ENCODE results near the gene CYSRT1.

CYSRT1 gene

DNA sequence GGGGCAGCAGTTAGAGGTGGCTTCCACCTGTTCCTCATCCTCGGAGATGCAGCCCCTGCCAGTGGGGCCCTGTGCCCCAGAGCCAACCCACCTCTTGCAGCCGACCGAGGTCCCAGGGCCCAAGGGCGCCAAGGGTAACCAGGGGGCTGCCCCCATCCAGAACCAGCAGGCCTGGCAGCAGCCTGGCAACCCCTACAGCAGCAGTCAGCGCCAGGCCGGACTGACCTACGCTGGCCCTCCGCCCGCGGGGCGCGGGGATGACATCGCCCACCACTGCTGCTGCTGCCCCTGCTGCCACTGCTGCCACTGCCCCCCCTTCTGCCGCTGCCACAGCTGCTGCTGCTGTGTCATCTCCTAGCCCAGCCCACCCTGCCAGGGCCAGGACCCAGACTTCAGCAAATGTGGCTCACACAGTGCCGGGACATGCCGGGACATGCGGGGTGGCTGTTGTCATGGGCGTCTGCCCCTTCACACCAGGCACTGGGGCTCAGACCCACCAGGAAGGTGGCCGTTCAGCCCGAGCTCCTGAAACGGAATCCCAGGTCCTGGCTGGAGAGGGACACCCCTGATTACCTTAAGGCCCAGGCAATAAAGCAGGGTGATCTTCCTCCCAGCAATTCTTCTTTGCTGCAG, 841 bp downstream of the CYSRT1 start:
- no peak overlapping the region for H3K4me3 Mint-ChIP-seq
- no peaks in the 10 kb centered on the region for H3K36me3 Mint-ChIP-seq
- H3K27me3 Mint-ChIP-seq = peaks cover 17% of the 10 kb centered on the region
- H3K9me3 Mint-ChIP-seq = no peaks in the 10 kb centered on the region
- no peak for ATAC-seq
- H3K27ac Mint-ChIP-seq = peak overlapping the region; percentile 14
- peaks cover 20% of the 10 kb centered on the region for H3K4me1 Mint-ChIP-seq

DNA sequence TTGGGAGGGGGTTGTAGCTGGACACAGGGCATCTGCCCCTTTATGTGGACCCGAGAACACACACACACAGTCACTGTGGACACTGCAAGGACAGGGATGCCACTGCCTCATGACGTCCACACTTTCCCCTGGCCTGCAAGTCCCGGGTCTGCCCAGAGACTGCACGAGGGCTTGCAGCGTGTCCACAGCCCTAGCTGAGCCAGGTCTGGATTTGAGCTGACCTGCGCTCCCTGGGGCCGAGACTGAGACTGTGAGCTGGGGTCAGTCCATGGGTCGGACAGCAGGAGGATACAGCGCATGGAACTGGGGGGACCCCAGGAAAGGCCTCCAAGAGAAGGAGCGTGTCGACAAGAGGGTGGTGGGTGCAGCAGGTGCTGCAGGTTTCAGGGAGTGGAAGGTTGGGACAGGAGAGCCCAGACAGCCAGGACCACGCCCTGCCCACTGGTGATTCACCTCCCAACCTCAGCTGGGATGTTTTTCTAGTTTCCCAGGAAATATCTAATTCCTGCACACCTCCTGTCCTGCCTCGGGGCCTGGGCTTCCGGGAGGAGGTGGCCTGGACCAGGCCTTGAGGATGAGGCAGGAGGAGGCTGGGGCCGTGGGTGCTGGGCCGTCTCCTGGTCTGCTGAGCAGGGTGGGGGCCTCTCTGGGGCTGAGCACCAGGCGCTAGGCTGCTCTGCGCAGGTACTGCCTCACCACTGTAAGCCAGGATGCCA, 1.5 kb downstream of the CYSRT1 start:
- peaks cover 24% of the 10 kb centered on the region for H3K27me3 Mint-ChIP-seq
- H3K9me3 Mint-ChIP-seq = no peaks in the 10 kb centered on the region
- no peak overlapping the region for H3K27ac Mint-ChIP-seq
- no peaks in the 10 kb centered on the region for H3K36me3 Mint-ChIP-seq
- H3K4me1 Mint-ChIP-seq = peaks cover 20% of the 10 kb centered on the region
- H3K4me3 Mint-ChIP-seq = no peak overlapping the region
- no peak for ATAC-seq

DNA sequence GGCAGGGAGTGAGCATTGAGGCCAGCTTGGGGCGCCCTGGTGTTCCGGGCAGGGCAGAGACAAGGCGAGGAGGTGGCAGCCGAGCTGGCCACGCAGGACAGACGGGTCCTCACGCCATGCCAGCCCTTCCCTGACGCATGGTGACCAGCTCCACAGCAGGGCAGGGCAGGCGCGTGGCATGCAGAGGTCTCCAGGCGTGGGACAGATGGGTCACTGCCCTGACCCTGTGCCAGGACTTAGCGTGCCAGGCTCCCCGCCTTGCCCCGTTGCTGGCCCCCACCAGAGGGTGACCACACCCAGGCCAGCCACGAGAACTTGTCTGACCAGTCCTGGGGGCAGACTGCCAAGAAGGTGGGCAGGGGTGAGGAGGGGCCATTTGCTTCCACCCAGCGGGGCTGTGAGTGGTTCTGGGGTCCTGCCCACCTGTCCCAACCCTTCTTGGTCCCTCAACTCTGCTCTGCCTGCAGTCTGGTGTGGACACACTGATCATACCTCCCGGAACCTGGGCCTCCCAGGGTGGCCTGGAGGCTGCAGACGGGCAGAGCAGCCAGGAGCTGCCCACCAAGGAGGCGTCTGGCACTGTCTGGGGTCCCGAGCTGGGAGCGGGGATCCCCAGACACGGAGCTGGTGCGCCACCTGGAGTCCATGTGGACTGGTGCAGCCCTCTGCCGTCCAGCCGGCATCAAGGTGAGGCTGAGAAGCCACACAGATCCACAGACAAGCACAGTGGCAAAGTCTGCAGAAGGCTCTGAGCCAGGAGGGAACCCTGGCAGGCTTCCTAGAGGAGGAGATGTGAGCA, 2.3 kb downstream of the CYSRT1 start, which contains the start of gene RNF224:
Gene RNF224, plus strand, starts transcription at position 449 of the 799 bp plus-strand sequence. CDS start 834 bp downstream, outside the sequence.
- Mint-ChIP-seq H3K4me1 (peaks cover 20% of the 10 kb centered on the region), H3K27me3 (peaks cover 31% of the 10 kb centered on the region), H3K27ac (peak within 1 kb of the TSS; percentile 58), H3K9me3 (no peaks in the 10 kb centered on the region), H3K4me3 (no peak within 1 kb of the TSS), H3K36me3 (no peaks in the 10 kb centered on the region)
- ATAC-seq = peak; percentile 60

DNA sequence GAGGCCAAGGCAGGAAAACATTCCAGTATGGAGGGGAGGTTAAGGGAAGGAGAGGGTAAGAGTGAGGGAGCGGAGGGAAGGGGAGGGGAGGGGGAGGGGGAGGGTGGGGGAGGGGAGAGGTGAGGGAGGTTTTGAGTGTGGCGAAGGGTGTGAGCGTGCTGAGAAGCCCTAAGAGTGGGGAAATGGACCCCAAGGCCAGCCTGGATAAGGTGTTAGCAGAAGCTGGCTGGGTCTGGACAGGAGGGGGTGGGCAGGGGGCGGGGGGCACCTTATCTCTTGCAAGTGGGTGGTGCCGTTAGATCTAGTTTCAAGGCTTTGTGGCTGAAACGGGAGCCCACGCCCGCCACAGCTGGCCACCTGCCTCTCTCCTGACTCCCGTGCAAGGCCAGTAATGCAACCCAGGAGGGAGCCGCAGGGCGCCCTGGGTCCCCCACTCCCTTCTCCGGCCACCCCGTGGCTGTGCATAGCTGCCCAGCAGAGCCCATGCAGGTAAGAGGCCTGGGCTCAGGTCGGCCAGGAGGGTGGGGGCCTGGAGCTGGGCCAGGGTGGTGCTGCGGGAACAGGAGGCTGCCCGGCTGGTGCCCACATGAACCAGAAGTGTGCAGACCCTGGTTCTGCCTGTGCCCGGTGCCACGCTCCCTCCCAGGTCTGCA, 3.0 kb downstream of the CYSRT1 start:
- H3K27me3 Mint-ChIP-seq = peaks cover 35% of the 10 kb centered on the region
- peaks cover 16% of the 10 kb centered on the region for H3K4me1 Mint-ChIP-seq
- H3K36me3 Mint-ChIP-seq = no peaks in the 10 kb centered on the region
- H3K27ac Mint-ChIP-seq = peak overlapping the region; percentile 58
- no peak for ATAC-seq
- H3K4me3 Mint-ChIP-seq = no peak overlapping the region
- H3K9me3 Mint-ChIP-seq = no peaks in the 10 kb centered on the region

DNA sequence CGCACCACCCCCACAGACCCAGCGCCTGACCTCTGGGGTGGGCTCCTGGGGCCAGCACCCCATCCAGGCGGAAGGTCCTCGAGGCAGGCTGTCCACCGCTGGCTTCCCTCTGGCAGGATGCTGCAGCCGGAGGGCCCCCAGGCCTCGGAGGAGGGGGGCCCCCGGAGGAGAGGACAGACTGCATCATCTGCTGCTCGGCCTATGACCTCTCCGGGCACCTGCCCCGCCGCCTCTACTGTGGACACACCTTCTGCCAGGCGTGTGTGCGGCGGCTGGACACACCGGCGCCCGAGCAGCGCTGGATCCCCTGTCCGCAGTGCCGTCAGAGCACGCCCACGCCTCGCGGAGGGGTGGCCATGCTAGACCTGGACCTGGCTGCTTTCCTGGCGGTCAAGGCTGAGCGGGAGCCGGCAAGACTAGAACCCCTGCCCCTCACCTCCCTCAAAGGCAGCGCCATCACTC, 3.6 kb downstream of the CYSRT1 start:
- H3K4me3 Mint-ChIP-seq = no peak overlapping the region
- peaks cover 35% of the 10 kb centered on the region for H3K27me3 Mint-ChIP-seq
- no peak for ATAC-seq
- no peaks in the 10 kb centered on the region for H3K36me3 Mint-ChIP-seq
- peaks cover 13% of the 10 kb centered on the region for H3K4me1 Mint-ChIP-seq
- H3K27ac Mint-ChIP-seq = no peak overlapping the region
- H3K9me3 Mint-ChIP-seq = no peaks in the 10 kb centered on the region

DNA sequence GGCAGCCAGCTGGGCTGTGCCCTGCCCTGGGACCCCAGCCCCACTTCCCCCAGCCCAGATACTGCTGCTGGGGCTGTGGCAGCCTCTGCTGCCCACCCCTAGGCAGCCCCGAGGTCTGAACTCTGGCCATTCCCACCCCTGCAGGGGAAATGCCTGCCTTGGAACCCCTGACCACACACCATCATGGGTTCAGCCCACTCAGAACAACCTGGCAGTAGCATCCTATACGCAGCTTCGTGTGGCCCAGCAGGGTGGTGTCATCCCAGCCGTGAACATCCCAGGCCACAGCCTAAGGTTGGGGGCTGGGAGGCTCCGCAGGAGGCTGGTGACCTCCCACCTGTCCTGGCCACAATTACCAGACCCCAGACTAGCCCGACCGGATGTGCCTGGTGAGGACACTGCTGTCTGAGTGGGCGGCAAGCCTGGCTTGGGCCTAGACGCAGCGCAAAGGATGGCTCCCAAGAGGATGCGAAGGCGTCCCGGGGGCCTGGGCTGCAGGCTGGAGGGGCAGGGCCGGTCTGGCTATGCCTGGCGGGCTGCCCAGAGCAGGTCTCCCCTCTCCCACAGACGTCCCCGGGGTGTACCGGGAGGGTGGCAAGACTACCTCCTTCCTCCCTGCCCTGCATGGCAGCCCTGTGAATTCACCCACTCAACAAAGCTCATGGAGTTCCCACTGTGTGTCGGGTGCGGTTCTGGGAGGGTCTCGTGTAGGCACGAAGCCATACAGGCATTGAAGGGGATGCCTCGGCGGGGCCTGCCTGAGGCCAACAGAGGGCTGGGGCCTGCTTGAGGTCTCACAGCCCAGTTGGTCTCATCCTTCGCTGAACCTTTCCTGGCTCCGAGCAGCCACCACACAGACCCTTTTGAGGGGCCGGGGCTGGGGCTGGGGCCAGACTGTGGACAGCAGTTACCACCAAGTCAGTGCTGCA, 4.3 kb downstream of the CYSRT1 start:
- ATAC-seq = no peak
- Mint-ChIP-seq H3K4me1 (peaks cover 7% of the 10 kb centered on the region), H3K36me3 (no peaks in the 10 kb centered on the region), H3K27ac (no peak overlapping the region), H3K27me3 (peaks cover 35% of the 10 kb centered on the region), H3K9me3 (no peaks in the 10 kb centered on the region), H3K4me3 (no peak overlapping the region)

DNA sequence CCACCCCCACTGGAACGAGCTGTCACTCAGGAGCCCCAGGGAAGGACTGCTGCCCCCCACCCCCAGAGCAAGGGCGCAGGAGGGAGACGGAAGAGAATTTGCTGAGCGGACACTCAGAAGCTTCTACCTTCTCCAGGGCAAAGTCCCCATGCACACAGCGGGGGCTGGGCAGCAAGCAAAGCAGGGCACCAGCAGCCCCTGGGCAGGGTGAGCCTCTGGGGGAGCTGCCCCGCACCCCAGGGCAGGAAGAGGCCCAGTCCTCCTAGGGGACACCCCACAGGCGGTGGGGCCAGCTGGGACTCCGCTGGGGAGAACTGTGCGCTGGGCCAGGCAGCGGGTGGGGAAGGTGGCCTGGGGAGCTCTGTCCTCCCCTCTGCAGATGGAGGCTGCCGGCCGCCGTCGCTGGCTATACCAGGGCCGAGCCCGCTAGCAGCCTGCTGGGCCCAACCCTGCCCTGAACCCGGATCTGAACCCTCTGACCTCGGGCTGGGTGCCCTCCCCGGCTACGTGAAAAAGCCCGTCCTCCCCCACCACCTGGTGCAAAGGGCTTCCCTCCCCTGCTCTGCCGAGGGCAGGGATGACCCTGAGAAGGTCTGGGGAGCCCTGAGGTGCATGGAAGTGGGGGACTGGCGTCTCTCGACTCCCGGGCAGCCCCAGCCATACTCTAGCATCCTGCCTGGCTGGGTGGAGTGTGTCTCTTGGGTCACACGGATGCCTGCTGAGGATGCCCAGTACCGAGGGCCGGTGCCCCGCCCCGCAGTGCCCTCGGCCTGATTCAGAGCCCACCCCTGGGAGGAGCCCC, 5.1 kb downstream of the CYSRT1 start:
- ATAC-seq = no peak
- Mint-ChIP-seq H3K4me1 (peaks cover 14% of the 10 kb centered on the region), H3K36me3 (no peaks in the 10 kb centered on the region), H3K27me3 (peaks cover 43% of the 10 kb centered on the region), H3K9me3 (no peaks in the 10 kb centered on the region), H3K27ac (no peak overlapping the region), H3K4me3 (no peak overlapping the region)

DNA sequence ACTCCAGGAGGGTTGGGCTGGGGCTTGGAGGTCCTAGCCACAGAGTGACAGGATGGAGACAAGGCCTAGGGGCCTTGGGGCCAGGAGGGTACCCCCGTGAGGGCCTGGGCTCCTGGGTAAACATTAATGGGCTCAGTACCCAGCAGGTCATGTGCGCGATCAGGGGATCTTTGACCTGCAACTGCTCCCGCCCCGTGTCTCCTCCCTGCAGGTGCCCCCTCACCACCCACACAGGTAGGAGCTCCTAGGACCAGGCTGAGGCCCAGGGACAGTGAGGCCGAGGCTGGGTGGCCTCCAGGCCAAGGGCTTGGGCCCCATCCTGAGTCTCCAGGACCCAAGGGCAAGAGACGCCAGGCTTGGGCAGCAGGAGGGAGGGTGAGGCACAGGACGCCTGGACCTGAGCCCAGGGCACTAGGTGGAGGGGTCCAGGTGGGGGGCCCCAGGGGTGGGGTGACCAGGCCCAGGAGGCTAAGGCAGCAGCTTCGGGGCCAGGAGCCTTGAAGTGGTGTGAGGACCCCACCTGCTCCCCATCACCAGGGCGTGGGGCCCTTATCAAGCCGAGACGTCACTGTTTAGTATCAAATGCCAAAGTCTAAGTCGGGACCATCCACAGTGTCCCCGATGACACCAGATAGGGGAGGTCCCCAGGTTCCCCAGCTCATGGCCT, 5.9 kb downstream of the CYSRT1 start, which contains the start of gene SLC34A3:
Gene SLC34A3, plus strand, starts transcription at position 197 of the 667 bp plus-strand sequence. CDS start 802 bp downstream, outside the sequence.
- no peak for ATAC-seq
- Mint-ChIP-seq H3K27ac (no peak within 1 kb of the TSS), H3K27me3 (peaks cover 47% of the 10 kb centered on the region), H3K4me1 (peaks cover 20% of the 10 kb centered on the region), H3K36me3 (no peaks in the 10 kb centered on the region), H3K4me3 (no peak within 1 kb of the TSS), H3K9me3 (no peaks in the 10 kb centered on the region)

DNA sequence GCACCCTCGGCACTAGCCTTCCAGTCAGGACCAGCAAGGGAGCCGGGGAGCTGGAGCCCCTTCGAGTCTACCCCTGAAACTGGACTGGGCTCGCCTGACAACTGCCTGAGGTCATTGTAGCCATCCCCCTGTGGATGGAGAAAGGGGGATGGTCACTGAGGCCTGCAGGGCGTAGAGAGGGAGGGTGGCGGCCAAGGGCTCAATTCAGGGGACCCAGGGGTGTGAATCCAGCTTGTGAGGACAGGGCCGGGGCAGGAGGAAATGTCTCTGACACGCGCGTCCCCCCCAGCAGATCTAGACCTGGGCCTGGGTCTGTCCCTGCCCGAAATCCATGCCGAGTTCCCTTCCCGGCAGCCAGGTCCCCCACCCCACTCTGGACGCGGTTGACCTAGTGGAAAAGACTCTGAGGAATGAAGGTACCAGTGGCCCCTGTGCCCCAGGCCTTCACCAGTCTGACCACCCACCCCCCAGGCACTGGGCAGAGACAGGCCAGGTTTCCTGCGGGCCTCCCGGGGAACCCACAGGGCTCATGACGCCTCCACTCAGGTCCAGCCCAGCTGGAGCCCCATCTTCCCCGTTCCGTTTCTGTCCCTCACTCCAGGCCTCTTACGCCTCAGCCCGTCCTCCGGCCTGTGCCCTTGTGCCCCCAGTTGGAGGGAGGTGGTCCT, 6.5 kb downstream of the CYSRT1 start:
- Mint-ChIP-seq H3K4me3 (no peak overlapping the region), H3K9me3 (no peaks in the 10 kb centered on the region), H3K27me3 (peaks cover 47% of the 10 kb centered on the region), H3K27ac (no peak overlapping the region), H3K36me3 (no peaks in the 10 kb centered on the region), H3K4me1 (peaks cover 25% of the 10 kb centered on the region)
- ATAC-seq = no peak

DNA sequence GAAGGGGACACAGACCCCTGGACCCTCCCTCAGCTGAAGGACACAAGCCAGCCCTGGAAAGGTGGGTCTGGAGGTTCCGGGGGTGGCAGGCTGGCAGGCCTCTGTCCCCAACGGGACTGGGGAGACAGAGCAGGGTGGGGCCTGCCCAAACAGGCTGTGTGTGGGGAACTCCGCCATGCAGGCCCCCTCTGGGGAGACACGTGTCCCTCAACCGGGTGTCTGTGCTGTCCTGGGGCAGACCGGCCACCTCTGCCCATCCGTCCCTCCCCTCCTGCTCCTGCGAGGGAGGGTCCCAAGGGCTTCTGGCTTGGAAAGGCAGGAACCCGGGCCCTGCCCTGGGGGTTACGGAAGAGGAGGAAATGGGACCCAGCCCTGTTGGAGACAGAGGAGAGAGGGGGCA, 7.1 kb downstream of the CYSRT1 start:
- no peaks in the 10 kb centered on the region for H3K9me3 Mint-ChIP-seq
- H3K27me3 Mint-ChIP-seq = peaks cover 47% of the 10 kb centered on the region
- no peak overlapping the region for H3K4me3 Mint-ChIP-seq
- ATAC-seq = no peak
- no peaks in the 10 kb centered on the region for H3K36me3 Mint-ChIP-seq
- peaks cover 30% of the 10 kb centered on the region for H3K4me1 Mint-ChIP-seq
- no peak overlapping the region for H3K27ac Mint-ChIP-seq

DNA sequence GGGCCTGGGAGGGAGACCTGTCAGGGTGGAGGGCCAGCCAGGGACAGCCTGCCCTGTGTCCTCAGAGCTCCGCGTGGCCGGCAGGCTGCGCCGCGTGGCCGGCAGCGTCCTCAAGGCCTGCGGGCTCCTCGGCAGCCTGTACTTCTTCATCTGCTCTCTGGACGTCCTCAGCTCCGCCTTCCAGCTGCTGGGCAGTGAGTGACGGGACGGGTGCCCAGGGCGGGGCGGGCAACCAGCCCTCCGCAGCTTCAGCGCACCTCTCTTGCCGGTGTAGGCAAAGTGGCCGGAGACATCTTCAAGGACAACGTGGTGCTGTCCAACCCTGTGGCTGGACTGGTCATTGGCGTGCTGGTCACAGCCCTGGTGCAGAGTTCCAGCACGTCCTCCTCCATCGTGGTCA, 7.5 kb downstream of the CYSRT1 start:
- no peaks in the 10 kb centered on the region for H3K9me3 Mint-ChIP-seq

DNA sequence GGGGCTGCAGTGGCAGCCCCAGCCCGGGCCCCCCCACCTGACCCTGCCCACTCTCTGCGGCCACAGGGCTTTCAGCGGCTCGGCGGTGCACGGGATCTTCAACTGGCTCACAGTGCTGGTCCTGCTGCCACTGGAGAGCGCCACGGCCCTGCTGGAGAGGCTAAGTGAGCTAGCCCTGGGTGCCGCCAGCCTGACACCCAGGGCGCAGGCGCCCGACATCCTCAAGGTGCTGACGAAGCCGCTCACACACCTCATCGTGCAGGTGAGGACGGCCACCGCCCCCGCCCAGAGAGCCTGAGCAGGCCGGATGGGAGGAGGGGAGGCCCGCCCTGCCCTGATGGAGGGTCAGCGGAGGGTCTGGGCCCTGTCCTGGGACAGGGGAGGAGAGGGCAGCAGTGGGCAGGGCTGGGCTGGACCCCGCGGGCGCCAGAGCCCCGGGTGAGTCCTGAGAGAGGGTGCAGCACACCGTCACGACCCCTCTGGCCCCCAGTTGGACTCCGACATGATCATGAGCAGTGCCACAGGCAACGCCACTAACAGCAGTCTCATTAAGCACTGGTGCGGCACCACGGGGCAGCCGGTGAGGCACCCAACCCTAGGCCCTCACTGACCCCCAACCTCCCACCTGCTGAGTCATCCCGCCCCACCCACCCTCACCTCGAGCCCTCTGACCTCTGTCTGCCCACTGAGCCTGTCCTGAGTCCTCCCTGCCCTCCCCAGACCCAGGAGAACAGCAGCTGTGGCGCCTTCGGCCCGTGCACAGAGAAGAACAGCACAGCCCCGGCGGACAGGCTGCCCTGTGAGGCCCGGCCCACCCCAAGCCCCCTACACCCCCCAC, 8.4 kb downstream of the CYSRT1 start:
- Mint-ChIP-seq H3K4me3 (no peak overlapping the region), H3K27ac (no peak overlapping the region), H3K27me3 (peaks cover 38% of the 10 kb centered on the region), H3K9me3 (no peaks in the 10 kb centered on the region), H3K4me1 (peaks cover 34% of the 10 kb centered on the region), H3K36me3 (no peaks in the 10 kb centered on the region)
- ATAC-seq = no peak

More for the DNA sequence above, 7.5 kb downstream of the CYSRT1 start:
- peaks cover 44% of the 10 kb centered on the region for H3K27me3 Mint-ChIP-seq
- H3K4me1 Mint-ChIP-seq = peaks cover 30% of the 10 kb centered on the region
- H3K27ac Mint-ChIP-seq = no peak overlapping the region
- no peaks in the 10 kb centered on the region for H3K36me3 Mint-ChIP-seq
- H3K4me3 Mint-ChIP-seq = no peak overlapping the region
- ATAC-seq = no peak
